Parathyroid adenoma (tissue), 2 donors: ENCODE data around the gene ITPRIP.

ENCODE experiments used
- H2AFZ ChIP-seq: fragments of 300-600 bp; sonication (generic); one replicate; pipeline ENCODE4 v1.7.0; 2017; ENCODE audit warnings: antibody characterized with exemption, mild to moderate bottlenecking
- H3K27ac ChIP-seq: fragments of 300-600 bp; sonication (generic); one replicate; pipeline ENCODE4 v1.7.0; 2017
- H3K27me3 ChIP-seq: fragments of 300-600 bp; sonication (generic); one replicate; pipeline ENCODE4 v1.7.0; 2017; ENCODE audit warnings: low read length; ENCODE audit not compliant: control insufficient read depth, insufficient read depth
- H3K36me3 ChIP-seq: fragments of 300-600 bp; sonication (generic); one replicate; pipeline ENCODE4 v1.7.0; 2017; ENCODE audit warnings: low read length; ENCODE audit not compliant: control insufficient read depth, insufficient read depth
- H3K4me1 ChIP-seq: fragments of 300-600 bp; sonication (generic); one replicate; pipeline ENCODE4 v1.7.0; 2017; ENCODE audit warnings: control low read depth
- H3K4me2 ChIP-seq: fragments of 300-600 bp; sonication (generic); one replicate; pipeline ENCODE4 v1.7.0; 2017; ENCODE audit warnings: low read length
- H3K4me3 ChIP-seq: fragments of 300-600 bp; sonication (generic); one replicate; pipeline ENCODE4 v1.7.0; 2017; ENCODE audit warnings: low read depth, low read length
- H3K79me2 ChIP-seq: fragments of 300-600 bp; sonication (generic); one replicate; pipeline ENCODE4 v1.7.0; 2017; ENCODE audit warnings: control low read depth
- H3K9ac ChIP-seq: fragments of 300-600 bp; sonication (generic); one replicate; pipeline ENCODE4 v1.7.0; 2017; ENCODE audit warnings: mild to moderate bottlenecking
- H3K9me3 ChIP-seq: fragments of 300-600 bp; sonication (generic); one replicate; pipeline ENCODE4 v1.7.0; 2017; ENCODE audit warnings: low read length; ENCODE audit not compliant: control insufficient read depth
- CTCF ChIP-seq: fragments of 300-600 bp; sonication (generic); IDR thresholded peaks from one replicate; pipeline ENCODE4 v1.7.0; 2017; ENCODE audit warnings: antibody characterized with exemption, mild to moderate bottlenecking
- donor health status: primary hyperparathyroidism.

Gene ITPRIP

DNA sequence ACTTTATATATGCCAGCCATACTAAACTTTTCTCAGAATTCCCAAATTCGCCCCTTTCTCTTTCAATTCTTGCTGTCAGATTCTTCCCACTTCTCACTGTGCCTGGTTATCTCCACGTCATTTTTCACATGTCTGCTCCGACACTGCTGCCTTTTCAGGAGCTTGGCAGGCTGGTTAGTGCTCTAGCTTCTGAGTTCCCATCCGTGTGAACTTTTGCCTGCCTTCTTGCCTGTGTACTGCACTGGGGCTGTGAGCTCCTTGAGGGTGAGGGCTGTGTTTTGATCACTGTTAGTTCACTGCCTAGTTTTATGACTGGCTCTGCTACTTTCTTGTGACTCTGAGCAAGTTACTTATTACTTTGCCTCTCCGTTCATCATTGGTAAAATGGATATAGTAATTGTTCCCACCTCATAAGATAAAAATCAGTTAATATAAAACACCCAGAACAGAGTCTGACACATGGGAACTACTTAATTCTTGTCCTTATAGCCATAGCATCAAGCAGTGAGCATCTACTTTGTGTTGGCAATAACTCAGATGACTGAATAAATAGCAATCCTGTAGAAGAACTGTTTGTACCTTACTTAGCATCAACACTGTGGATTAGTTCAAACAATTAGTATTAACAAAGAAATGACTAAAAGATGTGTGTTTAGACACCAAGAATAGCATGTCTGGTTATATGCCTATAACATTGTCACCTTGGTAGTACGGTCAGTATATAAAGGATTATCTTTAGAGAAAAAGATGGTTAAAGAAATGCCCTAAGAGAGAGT lies 78.1 kb downstream of the ITPRIP start:
- no peaks in the 10 kb centered on the region for H3K27me3 ChIP-seq
- peak overlapping the region; percentile 52 for H2AFZ ChIP-seq
- H3K27ac ChIP-seq, result peak overlapping the region; percentile 82
- H3K79me2 ChIP-seq, result peaks cover 14% of the 10 kb centered on the region
- no peak for TF ChIP-seq CTCF
- peak overlapping the region; percentile 54 for H3K4me2 ChIP-seq
- H3K4me1 ChIP-seq, result peaks cover 32% of the 10 kb centered on the region
- H3K9ac ChIP-seq, result no peak overlapping the region
- peak overlapping the region; percentile 36 for H3K4me3 ChIP-seq
- H3K9me3 ChIP-seq, result no peaks in the 10 kb centered on the region
- H3K36me3 ChIP-seq, result no peaks in the 10 kb centered on the region
